Fibroblast of lung (primary cell): ENCODE data around the gene GPRC6A. TPM values are rescaled to one million over a fixed set of nuclear protein-coding genes. Genes with fewer than 3 reads are reported as not detected.
A peak's percentile ranks its signal among the peaks of the same experiment; 100 is the strongest.

Experiments
- DNase-seq, 2 donors: peaks; one replicate each; pipeline versions ENCODE4 v3.0.0 to v3.0.0-alpha.2; 2010; ENCODE audit warnings: low read depth in 2 of 2
- H2AFZ ChIP-seq: 2 replicates; pipeline ENCODE4 v1.5.1; 2012; ENCODE audit warnings: low read length, control low read depth, inconsistent platforms
- H3K27ac ChIP-seq: 2 replicates; pipeline ENCODE4 v1.5.1; 2011; ENCODE audit warnings: low read length, control low read depth; ENCODE audit not compliant: insufficient read depth
- H3K27me3 ChIP-seq: 2 replicates; pipeline ENCODE4 v1.5.1; 2011; ENCODE audit warnings: mild to moderate bottlenecking, low read length; ENCODE audit not compliant: control insufficient read depth, insufficient read depth
- H3K36me3 ChIP-seq: 2 replicates; pipeline ENCODE4 v1.5.1; 2011; ENCODE audit warnings: low read length; ENCODE audit not compliant: control insufficient read depth, insufficient read depth
- H3K4me1 ChIP-seq: 2 replicates; pipeline ENCODE4 v1.5.1; 2011; ENCODE audit warnings: low read length; ENCODE audit not compliant: control insufficient read depth, insufficient read depth; ENCODE audit errors: extremely low read depth
- H3K4me2 ChIP-seq: 2 replicates; pipeline ENCODE4 v1.5.1; 2011; ENCODE audit warnings: low read length, control low read depth; ENCODE audit not compliant: insufficient read depth; ENCODE audit errors: extremely low read depth
- H3K4me3 ChIP-seq, 4 experiments: fragments of 200-600 bp in 1 of 4; sonication (generic) in 1 of 4; replicated peaks in 1 of 4; 2 replicates each; pipeline ENCODE4 v1.5.1; 2011 to 2016; ENCODE audit warnings: low read length in 4 of 4, low read depth in 3 of 4, mild to moderate bottlenecking in 3 of 4, control low read depth in 2 of 4, inconsistent platforms in 1 of 4, mixed read lengths in 1 of 4; ENCODE audit not compliant: insufficient read depth in 1 of 4; ENCODE audit errors: control extremely low read depth in 1 of 4
- H3K79me2 ChIP-seq: 2 replicates; pipeline ENCODE4 v1.5.1; 2012; ENCODE audit warnings: mild to moderate bottlenecking, low read length, inconsistent platforms; ENCODE audit not compliant: control insufficient read depth, insufficient read depth
- H3K9ac ChIP-seq: 2 replicates; pipeline ENCODE4 v1.5.1; 2011; ENCODE audit warnings: mild to moderate bottlenecking, low read length, control low read depth; ENCODE audit not compliant: insufficient read depth
- H3K9me3 ChIP-seq: 2 replicates; pipeline ENCODE4 v1.5.1; 2012; ENCODE audit warnings: low read depth, low read length; ENCODE audit not compliant: control insufficient read depth, insufficient read depth
- H4K20me1 ChIP-seq: 2 replicates; pipeline ENCODE4 v1.5.1; 2011; ENCODE audit warnings: low read length; ENCODE audit not compliant: control insufficient read depth, insufficient read depth; ENCODE audit errors: extremely low read depth
- EZH2 ChIP-seq: IDR thresholded peaks from 2 replicates; pipeline ENCODE4 v1.5.1; 2012; ENCODE audit warnings: low read length, control low read depth, mild to moderate bottlenecking; ENCODE audit errors: missing control alignments
- polyA plus RNA-seq, 2 donors: library from polyadenylated mRNA; depleted of rRNA in 1 of 2; stranded (reverse) in 1 of 2; unstranded in 1 of 2; fragments of >200 nt; gene quantifications; 2 replicates each; pipeline ENCODE4 v1.2.1, GENCODE V29; 2011 to 2012; ENCODE audit warnings: missing spikeins in 1 of 2
- total RNA-seq: library from RNA; depleted of rRNA; stranded (reverse); fragments of >200 nt; gene quantifications from 2 replicates; pipeline ENCODE4 v1.2.1, GENCODE V29; 2014
- TF ChIP-seq, protein P1 (sequence below), 2 donors: IDR thresholded peaks in 1 of 2; conservative IDR thresholded peaks in 1 of 2; 1 replicate in 1 of 2; 2 replicates in 1 of 2; pipeline ENCODE4 v1.5.1; 2011 to 2012; ENCODE audit warnings: low read length in 2 of 2, control low read depth in 1 of 2, inconsistent platforms in 1 of 2, low read depth in 1 of 2, mild to moderate bottlenecking in 1 of 2

Gene GPRC6A
- total and polyA plus RNA-seq, 2 donors (not counting 1 experiment from before 2014, with no cell fraction given): not detected

DNA sequence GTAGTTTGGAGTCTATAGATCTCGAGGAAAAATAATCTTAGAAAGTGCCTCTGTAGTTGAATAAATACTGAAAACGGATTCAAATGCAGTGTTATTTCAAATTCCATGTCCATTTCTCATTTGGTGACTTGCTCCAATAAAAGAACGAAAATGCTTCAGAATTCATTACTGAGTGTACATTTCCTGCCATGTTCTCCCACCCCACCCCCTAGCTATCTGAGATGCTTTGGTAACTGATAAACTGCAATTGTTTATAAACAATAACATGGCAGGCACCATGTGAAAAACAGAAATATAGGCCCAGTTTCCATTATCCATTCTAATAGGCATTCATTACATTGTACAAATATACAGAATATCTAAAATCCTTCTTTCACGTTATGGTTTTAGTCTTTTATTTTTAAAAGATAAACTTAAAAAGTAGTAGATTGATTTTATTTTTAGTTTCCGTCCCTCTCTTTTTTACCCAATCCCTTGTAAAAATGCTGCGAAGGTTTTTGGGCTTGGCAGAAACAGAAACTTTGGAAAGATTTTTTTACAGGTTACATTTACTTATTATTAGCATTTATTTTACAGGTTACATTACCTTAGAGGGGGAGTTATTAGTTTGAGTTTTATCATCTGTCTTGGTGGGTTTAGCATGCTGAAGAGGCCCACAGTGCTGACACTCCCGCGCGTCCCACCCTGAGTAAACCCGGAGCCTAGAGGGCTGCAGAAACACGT lies 64.8 kb downstream of the GPRC6A start:
- Histone ChIP-seq H3K9ac (peak overlapping the region; percentile 80), H3K4me2 (peak overlapping the region; percentile 86), H4K20me1 (no peaks in the 10 kb centered on the region), H3K79me2 (no peaks in the 10 kb centered on the region), H3K4me1 (no peaks in the 10 kb centered on the region), H3K27ac (peak overlapping the region; percentile 74), H3K27me3 (no peaks in the 10 kb centered on the region), H3K4me3 (peak overlapping the region; percentile 68 to 74 (median 70)), H3K9me3 (no peaks in the 10 kb centered on the region), H3K36me3 (peaks cover 2% of the 10 kb centered on the region), H2AFZ (peak overlapping the region; percentile 93)
- DNase-seq: peak in 1 of 2 donors; percentile 42
- TF ChIP-seq, protein P1, sequence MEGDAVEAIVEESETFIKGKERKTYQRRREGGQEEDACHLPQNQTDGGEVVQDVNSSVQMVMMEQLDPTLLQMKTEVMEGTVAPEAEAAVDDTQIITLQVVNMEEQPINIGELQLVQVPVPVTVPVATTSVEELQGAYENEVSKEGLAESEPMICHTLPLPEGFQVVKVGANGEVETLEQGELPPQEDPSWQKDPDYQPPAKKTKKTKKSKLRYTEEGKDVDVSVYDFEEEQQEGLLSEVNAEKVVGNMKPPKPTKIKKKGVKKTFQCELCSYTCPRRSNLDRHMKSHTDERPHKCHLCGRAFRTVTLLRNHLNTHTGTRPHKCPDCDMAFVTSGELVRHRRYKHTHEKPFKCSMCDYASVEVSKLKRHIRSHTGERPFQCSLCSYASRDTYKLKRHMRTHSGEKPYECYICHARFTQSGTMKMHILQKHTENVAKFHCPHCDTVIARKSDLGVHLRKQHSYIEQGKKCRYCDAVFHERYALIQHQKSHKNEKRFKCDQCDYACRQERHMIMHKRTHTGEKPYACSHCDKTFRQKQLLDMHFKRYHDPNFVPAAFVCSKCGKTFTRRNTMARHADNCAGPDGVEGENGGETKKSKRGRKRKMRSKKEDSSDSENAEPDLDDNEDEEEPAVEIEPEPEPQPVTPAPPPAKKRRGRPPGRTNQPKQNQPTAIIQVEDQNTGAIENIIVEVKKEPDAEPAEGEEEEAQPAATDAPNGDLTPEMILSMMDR (conservative IDR thresholded peaks at IDR 0.05 in 1 of 2, IDR thresholded peaks at IDR 0.05 in 1 of 2; ENCODE audit: low read depth in 1 of 2, low read length in 2 of 2): peak; percentile 16 to 31
- no peak for TF ChIP-seq EZH2

DNA sequence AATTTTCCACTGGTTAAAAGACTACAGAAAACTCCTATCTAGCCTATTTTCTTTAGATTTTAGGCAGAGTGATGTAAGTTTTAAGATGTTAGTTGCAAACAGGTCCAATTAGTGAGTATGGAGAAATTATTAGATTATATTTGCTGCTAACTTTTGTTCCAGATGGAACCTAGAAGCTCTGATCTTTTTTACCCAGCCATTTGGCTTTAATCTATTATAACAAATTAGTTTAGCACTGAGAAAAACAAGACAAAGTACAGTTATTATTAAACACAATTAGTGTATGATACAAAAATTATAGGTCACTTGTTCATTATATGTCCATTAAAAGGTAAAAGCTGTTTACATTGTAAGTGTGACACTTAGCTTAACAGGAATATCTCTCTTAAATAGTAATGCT lies 65.8 kb downstream of the GPRC6A start:
- DNase-seq: no peak
- no peaks in the 10 kb centered on the region for H3K27me3 ChIP-seq
- peaks cover 2% of the 10 kb centered on the region for H3K36me3 ChIP-seq
- no peaks in the 10 kb centered on the region for H4K20me1 ChIP-seq
- no peaks in the 10 kb centered on the region for H3K79me2 ChIP-seq
- no peaks in the 10 kb centered on the region for H3K4me1 ChIP-seq
- no peak for TF ChIP-seq EZH2
- TF ChIP-seq, protein P1 (conservative IDR thresholded peaks at IDR 0.05 in 1 of 2, IDR thresholded peaks at IDR 0.05 in 1 of 2; ENCODE audit: low read depth in 1 of 2, low read length in 2 of 2): no peak
- H3K4me3 ChIP-seq: no peak overlapping the region
- no peak overlapping the region for H3K27ac ChIP-seq
- H3K9ac ChIP-seq: no peak overlapping the region
- H2AFZ ChIP-seq: no peak overlapping the region
- H3K4me2 ChIP-seq: peak overlapping the region; percentile 49
- no peaks in the 10 kb centered on the region for H3K9me3 ChIP-seq

DNA sequence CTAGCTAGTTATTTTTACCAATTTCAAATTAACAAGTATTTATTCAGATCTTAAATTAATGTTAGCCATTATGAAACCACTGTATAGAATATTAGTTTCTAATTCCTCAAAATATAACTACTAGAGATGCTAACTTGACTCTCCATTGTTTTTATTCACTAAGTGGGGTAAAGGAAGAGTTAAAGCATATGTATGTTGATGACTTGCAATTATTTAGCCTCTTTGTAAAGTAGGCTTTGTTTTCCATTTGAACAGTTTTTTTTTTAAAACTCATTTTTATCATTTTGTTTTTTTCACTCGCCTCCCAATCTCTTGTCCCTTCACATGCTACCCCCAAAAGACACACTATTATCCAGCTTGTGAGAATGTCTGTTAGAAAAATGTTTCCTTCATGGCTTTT lies 66.6 kb downstream of the GPRC6A start:
- Histone ChIP-seq H3K79me2 (no peaks in the 10 kb centered on the region), H3K4me3 (peak overlapping the region in 1 of 4 experiments; percentile 9), H3K36me3 (peaks cover 2% of the 10 kb centered on the region), H3K4me2 (peak overlapping the region; percentile 62), H3K27me3 (no peaks in the 10 kb centered on the region), H3K4me1 (no peaks in the 10 kb centered on the region), H3K9me3 (no peaks in the 10 kb centered on the region), H3K27ac (no peak overlapping the region), H3K9ac (no peak overlapping the region), H2AFZ (no peak overlapping the region), H4K20me1 (no peaks in the 10 kb centered on the region)
- DNase-seq: no peak
- no peak for TF ChIP-seq EZH2
- TF ChIP-seq, protein P1 (conservative IDR thresholded peaks at IDR 0.05 in 1 of 2, IDR thresholded peaks at IDR 0.05 in 1 of 2; ENCODE audit: low read depth in 1 of 2, low read length in 2 of 2): no peak
